Suprapubic skin (tissue), 4 donors: Measurements from ENCODE around the gene HPGDS.

ENCODE experiments used
- EP300 ChIP-seq: sonication (generic); formaldehyde crosslinking; IDR thresholded peaks from one replicate; pipeline ENCODE4 v1.6.1; 2017; ENCODE audit warnings: antibody characterized with exemption
- POLR2A ChIP-seq, 2 donors: fragments of 450-650 bp; IDR thresholded peaks; one replicate each; pipeline ENCODE4 v1.6.1; 2017; ENCODE audit warnings: antibody characterized with exemption in 2 of 2, mild to moderate bottlenecking in 2 of 2, moderate library complexity in 2 of 2
- POLR2AphosphoS5 ChIP-seq, 3 donors: sonication (generic); formaldehyde crosslinking; IDR thresholded peaks; one replicate each; pipeline ENCODE4 v1.6.1; 2017; ENCODE audit warnings: antibody characterized with exemption in 3 of 3
- TF ChIP-seq, protein P1 (sequence below), 2 donors: fragments of 200-600 bp in 1 of 2; fragments of 450-650 bp in 1 of 2; sonication (generic) in 1 of 2; IDR thresholded peaks; one replicate each; pipeline ENCODE4 v1.5.1; 2016 to 2019; ENCODE audit warnings: antibody characterized with exemption in 2 of 2, mild to moderate bottlenecking in 1 of 2, moderate library complexity in 1 of 2

DNA sequence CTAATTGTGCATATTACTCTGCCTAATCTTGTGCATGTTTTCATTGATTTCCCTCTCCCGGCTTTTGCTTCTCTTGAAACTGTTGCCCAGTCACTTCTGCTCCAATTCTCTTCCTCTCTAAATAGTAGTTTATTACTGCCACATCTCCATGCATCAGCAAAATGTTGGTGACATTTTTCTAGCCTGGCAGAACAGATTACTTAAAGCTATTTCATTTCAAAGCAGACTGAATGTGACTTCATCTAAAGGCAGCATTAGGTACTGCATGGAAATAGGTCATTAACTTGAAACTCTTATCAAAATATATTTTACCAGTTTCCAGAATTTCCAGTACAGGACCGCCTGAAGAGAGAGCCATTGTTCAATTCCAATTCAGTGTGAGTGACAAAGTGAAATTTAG, 52.4 kb downstream of the HPGDS start:
- TF ChIP-seq, protein P1, sequence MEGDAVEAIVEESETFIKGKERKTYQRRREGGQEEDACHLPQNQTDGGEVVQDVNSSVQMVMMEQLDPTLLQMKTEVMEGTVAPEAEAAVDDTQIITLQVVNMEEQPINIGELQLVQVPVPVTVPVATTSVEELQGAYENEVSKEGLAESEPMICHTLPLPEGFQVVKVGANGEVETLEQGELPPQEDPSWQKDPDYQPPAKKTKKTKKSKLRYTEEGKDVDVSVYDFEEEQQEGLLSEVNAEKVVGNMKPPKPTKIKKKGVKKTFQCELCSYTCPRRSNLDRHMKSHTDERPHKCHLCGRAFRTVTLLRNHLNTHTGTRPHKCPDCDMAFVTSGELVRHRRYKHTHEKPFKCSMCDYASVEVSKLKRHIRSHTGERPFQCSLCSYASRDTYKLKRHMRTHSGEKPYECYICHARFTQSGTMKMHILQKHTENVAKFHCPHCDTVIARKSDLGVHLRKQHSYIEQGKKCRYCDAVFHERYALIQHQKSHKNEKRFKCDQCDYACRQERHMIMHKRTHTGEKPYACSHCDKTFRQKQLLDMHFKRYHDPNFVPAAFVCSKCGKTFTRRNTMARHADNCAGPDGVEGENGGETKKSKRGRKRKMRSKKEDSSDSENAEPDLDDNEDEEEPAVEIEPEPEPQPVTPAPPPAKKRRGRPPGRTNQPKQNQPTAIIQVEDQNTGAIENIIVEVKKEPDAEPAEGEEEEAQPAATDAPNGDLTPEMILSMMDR (IDR thresholded peaks at IDR 0.05) = no peak
- no peak for TF ChIP-seq POLR2AphosphoS5 (IDR thresholded peaks at IDR 0.05)
- TF ChIP-seq EP300 = no peak
- TF ChIP-seq POLR2A (IDR thresholded peaks at IDR 0.05) = no peak
